Mucosa of stomach (tissue), 1 donor: Measurements from ENCODE around the gene GOLGA8M.
"Not testable (repeated sequence)": the region's sequence is repeated elsewhere in the genome, so short reads cannot be mapped to it uniquely, and the experiment has no call there.

Source experiments
- H3K27me3 ChIP-seq: one replicate; pipeline ENCODE4 v1.7.0; 2013; ENCODE audit warnings: mild to moderate bottlenecking, low read length; ENCODE audit not compliant: control insufficient read depth, insufficient read depth
- H3K36me3 ChIP-seq: one replicate; pipeline ENCODE4 v1.7.0; 2013; ENCODE audit warnings: low read length; ENCODE audit not compliant: control insufficient read depth, insufficient read depth
- H3K4me1 ChIP-seq: one replicate; pipeline ENCODE4 v1.7.0; 2013; ENCODE audit warnings: mild to moderate bottlenecking, low read length; ENCODE audit not compliant: control insufficient read depth, insufficient read depth
- H3K4me3 ChIP-seq: one replicate; pipeline ENCODE4 v1.7.0; 2013; ENCODE audit warnings: low read length
- H3K9ac ChIP-seq: one replicate; pipeline ENCODE4 v1.7.0; 2013; ENCODE audit warnings: mild to moderate bottlenecking, low read length, moderate library complexity
- H3K9me3 ChIP-seq: one replicate; pipeline ENCODE4 v1.7.0; 2013; ENCODE audit warnings: mild to moderate bottlenecking, low read length, moderate library complexity; ENCODE audit not compliant: control insufficient read depth
- donor health status: Pancreatic carcinoma.

The GOLGA8M gene

DNA sequence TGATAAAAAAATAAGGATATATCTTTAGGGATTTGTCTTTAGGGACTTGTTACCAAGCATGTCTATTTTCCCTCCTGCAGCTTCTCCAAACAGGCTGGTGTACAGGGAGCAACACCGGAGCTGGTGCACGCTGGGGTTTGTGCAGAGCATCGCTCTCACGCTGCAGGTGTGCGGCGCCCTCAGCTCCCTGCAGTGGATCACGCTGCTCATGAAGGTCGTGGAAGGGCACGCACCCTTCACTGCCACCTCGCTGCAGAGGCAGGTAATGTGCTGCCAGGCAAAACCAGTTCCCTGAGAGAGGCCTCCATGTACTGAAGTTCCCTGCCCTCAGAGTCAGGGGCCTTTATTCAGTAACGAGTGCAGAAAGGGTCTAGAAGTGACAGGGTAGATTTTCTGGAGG is 58.0 kb downstream of the GOLGA8M start:
- H3K4me3 ChIP-seq, H3K36me3 ChIP-seq, H3K9ac ChIP-seq, H3K27me3 ChIP-seq, H3K9me3 ChIP-seq, H3K4me1 ChIP-seq: not testable (repeated sequence)

DNA sequence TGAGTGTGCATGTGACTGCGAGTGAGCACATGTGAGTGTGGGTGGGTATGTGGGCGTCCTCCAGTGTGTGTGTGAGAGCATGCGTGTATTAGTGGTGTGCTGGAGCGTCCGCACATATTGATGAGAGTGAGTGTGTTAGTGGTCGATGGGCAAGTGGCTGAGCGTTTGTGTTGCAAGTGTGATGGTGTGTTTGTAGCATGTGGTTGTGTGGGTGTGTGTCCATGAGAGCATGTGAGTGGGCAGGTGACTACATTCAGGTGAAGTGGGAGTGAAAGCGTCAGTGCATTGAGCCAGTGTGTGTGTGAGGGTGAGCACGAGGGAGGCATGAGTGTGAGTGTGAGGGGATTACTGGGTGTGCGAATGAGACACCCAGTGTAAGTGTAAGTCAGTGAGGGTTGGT is 59.7 kb downstream of the GOLGA8M start:
- H3K9ac ChIP-seq, H3K4me3 ChIP-seq, H3K27me3 ChIP-seq, H3K9me3 ChIP-seq, H3K36me3 ChIP-seq, H3K4me1 ChIP-seq: not testable (repeated sequence)
